ENCODE data around the gene RUSF1. TPM values are rescaled to one million over a fixed set of nuclear protein-coding genes. Genes with fewer than 3 reads are reported as not detected.

The RUSF1 gene
- total and polyA plus RNA-seq, 9 of the 15 experiments (the other 6 are each of a cell fraction or from before 2014, with no cell fraction given): 0.80 to 52.8 (median 27.6) TPM

GRCh38 chr16:31477220-31478216, 30.7 kb downstream of the RUSF1 start (continued):
- no peak for TF ChIP-seq ZBTB49 (CRISPR knock-in tag; IDR thresholded peaks at IDR 0.05; ENCODE audit: borderline replicate concordance)
- TF ChIP-seq ZNF12 (CRISPR knock-in tag; IDR thresholded peaks at IDR 0.05): peak; percentile 26; the same call in 1 of the 2 replicates
- TF ChIP-seq MEIS2 (IDR thresholded peaks at IDR 0.05; ENCODE audit: partially characterized antibody): no peak
- no peak for TF ChIP-seq NR2C2 (CRISPR knock-in tag; IDR thresholded peaks at IDR 0.05)
- TF ChIP-seq NR2C2 (tag; IDR thresholded peaks at IDR 0.05): peak; percentile 77
- no peak for TF ChIP-seq RBM15 (IDR thresholded peaks at IDR 0.05; ENCODE audit: insufficient read depth, low read length)
- TF ChIP-seq MCM5 (IDR thresholded peaks at IDR 0.05; ENCODE audit: low read depth): no peak
- no peak for TF ChIP-seq TCF3 (CRISPR knock-in tag; IDR thresholded peaks at IDR 0.05)
- TF ChIP-seq L3MBTL2 (IDR thresholded peaks at IDR 0.05): peak; percentile 98
- TF ChIP-seq ZNF512 (tag; IDR thresholded peaks at IDR 0.05): no peak
- no peak for TF ChIP-seq ZNF696 (CRISPR knock-in tag; conservative IDR thresholded peaks at IDR 0.05)
- TF ChIP-seq NR2C1 (IDR thresholded peaks at IDR 0.05): peak; percentile 64
- 0 out of 2 replicates have a peak, but pooled peaks have one; percentile 42 for TF ChIP-seq NR2C1 (tag; IDR thresholded peaks at IDR 0.05)
- TF ChIP-seq POLR3A (IDR thresholded peaks at IDR 0.05; ENCODE audit: borderline replicate concordance, extremely low read depth, insufficient read depth, insufficient read length): no peak
- TF ChIP-seq POU5F1 (IDR thresholded peaks at IDR 0.05; ENCODE audit: borderline replicate concordance, low read depth, low read length, partially characterized antibody): no peak
- TF ChIP-seq GMEB1 (CRISPR knock-in tag; IDR thresholded peaks at IDR 0.05): peak; percentile 51; the same call in 1 of the 2 replicates
- TF ChIP-seq MTA3 (IDR thresholded peaks at IDR 0.05; ENCODE audit: borderline replicate concordance): peak; percentile 49; the same call in 1 of the 2 replicates
- peak; percentile 75; the same call in 1 of the 2 replicates for TF ChIP-seq ERF (CRISPR knock-in tag; IDR thresholded peaks at IDR 0.05)
- TF ChIP-seq MTA2 (IDR thresholded peaks at IDR 0.05; ENCODE audit: low read depth): no peak
- no peak for TF ChIP-seq TAL1 (IDR thresholded peaks at IDR 0.05)
- 0 out of 2 replicates have a peak, but pooled peaks have one; percentile 45 for TF ChIP-seq ZBTB17 (CRISPR knock-in tag; IDR thresholded peaks at IDR 0.05)
- TF ChIP-seq IFI16 (CRISPR knock-in tag; IDR thresholded peaks at IDR 0.05): no peak
- TF ChIP-seq SIX5 (IDR thresholded peaks at IDR 0.05; ENCODE audit: borderline replicate concordance in 1 of 2, insufficient read depth in 1 of 2, low read depth in 1 of 2, low read length in 2 of 2): no peak

Measured in K562 (cell line).